Stimulated activated CD8-positive, alpha-beta memory T cell treated with anti-CD3 and anti-CD28 coated beads, Interleukin-2, amount 100 ng/mL, for 1 hour (primary cell): Measurements from ENCODE around the gene ELN.

Source experiments
- DNase-seq, 2 donors: peaks; one replicate each; pipeline ENCODE4 v3.0.0-alpha.2; 2020; ENCODE audit warnings: low read depth in 2 of 2

Gene ELN

GRCh38 chr7:74093671-74094223 is 65.8 kb downstream of the ELN start:
- DNase-seq, result peak in 1 of 2 donors; percentile 5

DNA sequence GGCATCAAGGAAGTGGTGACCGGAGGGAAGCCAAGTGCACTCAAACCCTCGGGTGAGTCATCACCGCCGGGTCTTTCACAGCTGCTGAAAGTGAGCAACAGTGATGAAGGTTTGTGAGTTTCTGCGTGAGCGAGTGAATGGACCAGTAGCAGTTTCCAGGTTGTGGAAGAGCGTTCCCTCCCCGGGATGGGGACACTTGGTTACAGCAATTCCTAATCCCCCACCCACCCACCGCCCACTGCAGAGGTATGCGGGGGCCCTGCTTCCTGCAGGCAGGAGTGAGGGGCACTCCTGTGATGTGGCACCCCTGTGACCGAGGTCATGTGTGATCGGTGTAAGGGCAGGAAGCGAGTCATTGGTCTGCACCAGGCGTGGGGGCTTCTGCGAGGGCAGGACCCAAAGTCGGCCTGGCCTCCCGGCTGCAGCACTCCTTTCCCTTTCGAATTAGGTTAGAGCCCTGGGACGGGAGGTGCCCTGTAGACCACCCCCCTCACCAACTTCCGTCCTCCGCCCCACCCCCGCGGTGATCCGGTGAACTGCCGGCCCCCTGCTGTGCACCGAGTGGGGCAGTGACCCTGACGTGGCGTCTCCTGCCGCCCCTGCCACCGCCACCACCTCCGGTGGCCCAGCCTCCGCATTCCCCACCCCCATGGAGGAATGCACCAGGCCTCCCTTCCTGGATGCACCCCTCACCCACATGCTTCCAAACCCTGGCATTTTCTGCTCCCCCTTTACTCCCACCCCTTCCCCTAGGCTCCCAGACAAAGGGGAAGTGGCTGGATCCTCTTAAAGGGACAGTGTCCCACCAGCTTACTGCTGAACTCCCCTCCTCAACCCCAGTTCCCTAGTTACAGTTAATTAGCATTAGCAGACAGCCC is 66.5 kb downstream of the ELN start:
- DNase-seq, result peak; percentile 58 to 61

DNA sequence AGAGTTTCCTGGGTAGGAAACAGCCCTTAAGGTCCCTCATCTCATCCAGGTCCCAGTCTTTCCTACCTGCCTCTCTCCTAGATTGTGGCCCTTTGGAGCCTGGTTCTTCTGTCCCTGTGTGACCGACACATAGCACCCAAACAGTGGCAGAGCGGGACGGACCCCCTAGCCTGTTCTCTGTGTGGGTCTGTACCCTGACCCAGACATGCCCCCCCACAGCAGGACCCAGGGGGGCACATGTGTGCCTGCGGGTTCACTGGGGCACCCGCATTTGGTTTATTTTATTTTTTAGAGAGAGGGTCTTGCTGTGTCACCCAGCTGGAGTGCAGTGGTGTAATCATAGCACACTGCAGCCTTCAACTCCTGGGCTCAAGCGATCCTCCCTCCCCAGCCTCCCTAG is 67.2 kb downstream of the ELN start:
- DNase-seq, result no peak

- no peak for DNase-seq
Measured at GRCh38 chr7:74097937-74098614, 70.1 kb downstream of the ELN start.

- DNase-seq, result no peak
Measured at GRCh38 chr7:74099031-74099430, 71.1 kb downstream of the ELN start.

DNA sequence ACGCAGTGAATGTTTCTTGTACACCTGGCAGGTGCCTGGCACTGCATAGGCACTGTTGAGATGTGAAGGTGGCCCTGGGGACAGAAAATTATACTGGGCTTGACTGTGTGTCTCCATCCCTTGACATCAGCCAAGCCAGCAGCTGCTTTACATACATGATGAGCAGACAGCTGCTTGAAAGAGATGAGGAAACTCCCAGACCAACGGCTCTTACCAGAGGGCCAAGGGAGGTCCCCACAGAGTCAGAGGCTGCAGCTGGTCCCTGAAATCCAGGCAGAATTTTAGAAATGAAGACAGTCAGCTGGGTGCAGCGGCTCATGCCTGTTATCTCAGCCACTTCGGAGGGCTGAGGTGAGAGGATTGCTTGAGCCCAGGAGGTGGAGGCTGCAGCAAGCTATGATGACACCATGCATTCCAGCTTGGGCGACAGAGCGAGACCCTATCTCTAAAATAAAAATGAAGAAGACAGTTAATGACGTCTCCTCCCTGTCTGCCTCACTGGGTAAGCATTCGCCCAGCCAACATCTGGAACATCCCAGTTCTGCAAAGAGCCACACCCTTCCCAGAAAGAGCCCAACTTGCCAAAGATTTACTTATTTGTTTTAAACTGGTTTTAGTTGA is 73.2 kb downstream of the ELN start:
- DNase-seq, result no peak

- no peak for DNase-seq
Measured at GRCh38 chr7:74103219-74103772, 75.3 kb downstream of the ELN start.

- no peak for DNase-seq
Measured at GRCh38 chr7:74104702-74105101, 76.7 kb downstream of the ELN start.

GRCh38 chr7:74105992-74106391 is 78.0 kb downstream of the ELN start:
- no peak for DNase-seq

GRCh38 chr7:74106846-74107245 is 78.9 kb downstream of the ELN start:
- DNase-seq, result no peak

GRCh38 chr7:74115326-74115725 is 87.4 kb downstream of the ELN start:
- DNase-seq, result no peak

DNA sequence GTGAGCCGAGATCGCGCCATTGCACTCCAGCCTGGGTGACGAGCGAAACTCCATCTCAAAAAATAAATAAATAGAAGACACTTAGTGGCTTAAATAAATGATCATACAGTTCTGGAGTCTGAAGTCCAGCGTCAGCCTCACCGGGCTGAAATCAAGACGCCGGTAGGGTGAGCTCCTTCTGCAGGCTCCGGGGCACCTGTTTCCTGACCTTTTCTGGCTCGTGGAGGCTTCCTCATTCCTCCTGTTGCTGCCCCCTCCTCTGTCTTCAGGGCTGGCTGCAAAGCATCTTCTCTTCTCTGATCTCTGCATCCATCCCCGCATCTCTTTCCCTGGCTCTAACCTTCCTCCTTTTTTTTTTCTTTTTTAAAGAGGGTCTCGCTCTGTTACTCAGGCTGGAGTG is 88.4 kb downstream of the ELN start:
- DNase-seq, result no peak
